Large intestine (tissue), 3 donors: ENCODE data around the gene ZNF841. TPM values are rescaled to one million over a fixed set of nuclear protein-coding genes. Genes with fewer than 3 reads are reported as not detected.
"Not testable (repeated sequence)": the region's sequence is repeated elsewhere in the genome, so short reads cannot be mapped to it uniquely, and the experiment has no call there.

Source experiments
- DNase-seq, 2 donors: peaks; one replicate each; pipeline versions ENCODE4 v3.0.0 to v3.0.0-alpha.2; 2013
- H3K27ac ChIP-seq: one replicate; pipeline ENCODE4 v1.5.1; 2013; ENCODE audit warnings: low read length
- H3K27me3 ChIP-seq: 2 replicates; pipeline ENCODE4 v1.6.1; 2013; ENCODE audit warnings: low read length; ENCODE audit not compliant: control insufficient read depth, insufficient read depth
- H3K36me3 ChIP-seq: 2 replicates; pipeline ENCODE4 v1.6.1; 2013; ENCODE audit warnings: low read length; ENCODE audit not compliant: control insufficient read depth, insufficient read depth
- H3K4me1 ChIP-seq: one replicate; pipeline ENCODE4 v1.6.1; 2013; ENCODE audit warnings: low read length; ENCODE audit not compliant: control insufficient read depth, insufficient read depth
- H3K4me3 ChIP-seq: one replicate; pipeline ENCODE4 v1.5.1; 2013; ENCODE audit warnings: low read length
- H3K9me3 ChIP-seq: one replicate; pipeline ENCODE4 v1.6.1; 2013; ENCODE audit warnings: mild to moderate bottlenecking, low read depth, low read length, moderate library complexity; ENCODE audit not compliant: control insufficient read depth
- WGBS: methylation state at CpG from one replicate; pipeline ENCODE4 v1.1.5; 2013; ENCODE audit warnings: low lambda C conversion rate; ENCODE audit not compliant: insufficient coverage; 5-methylcytosine and 5-hydroxymethylcytosine counted together
- polyA plus RNA-seq: library from polyadenylated mRNA; unstranded; fragments of 120-200 nt; gene quantifications from one replicate; pipeline ENCODE4 v1.2.1, GENCODE V29; 2013

Gene ZNF841
- polyA plus RNA-seq, 1 donor = 24.0 TPM

DNA sequence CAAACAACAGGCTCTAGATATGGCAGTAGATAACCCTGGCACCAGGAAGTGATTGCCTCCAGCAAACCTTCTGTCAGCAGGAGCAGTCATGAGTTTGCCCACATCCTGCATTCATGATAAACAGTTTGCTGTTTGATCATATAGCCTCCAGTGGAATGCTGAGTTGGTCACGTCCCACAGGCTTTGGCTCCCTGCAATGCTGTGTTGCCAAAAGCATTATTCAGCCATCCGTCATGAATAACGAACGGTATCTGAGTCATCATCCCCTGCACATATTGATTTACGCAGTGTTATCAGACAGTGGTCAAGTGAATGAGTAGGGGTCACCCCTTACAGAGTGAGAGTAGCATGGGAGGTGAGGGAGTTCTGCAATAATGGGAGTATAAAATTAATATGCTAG is 25.1 kb downstream of the ZNF841 start:
- Histone ChIP-seq H3K36me3 (peaks cover 62% of the 10 kb centered on the region), H3K27me3 (no peaks in the 10 kb centered on the region), H3K4me3 (no peak overlapping the region), H3K4me1 (no peaks in the 10 kb centered on the region), H3K27ac (no peak overlapping the region), H3K9me3 (peaks cover 75% of the 10 kb centered on the region)
- no peak for DNase-seq
- 100% methylated on average over 3 of the region's 5 CpGs for WGBS

DNA sequence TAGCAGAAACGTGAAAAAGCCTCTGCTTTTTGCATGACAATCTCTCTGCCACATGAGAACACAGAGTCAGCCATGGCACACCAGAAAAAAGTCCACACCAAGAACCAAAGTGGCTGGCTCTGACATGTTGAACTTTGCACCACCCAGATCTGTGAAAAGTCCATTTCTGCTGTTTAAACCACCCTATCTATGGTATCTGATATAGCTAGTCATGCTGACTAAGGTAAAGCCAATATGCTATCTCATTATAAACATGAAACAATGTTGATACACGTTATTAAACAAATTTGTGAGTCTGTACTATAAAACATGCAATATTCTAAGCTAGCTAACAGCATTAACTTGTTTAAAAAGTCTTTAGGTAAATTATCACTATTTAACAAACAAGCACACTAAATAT is 25.9 kb downstream of the ZNF841 start:
- Histone ChIP-seq H3K36me3 (peaks cover 58% of the 10 kb centered on the region), H3K27ac (no peak overlapping the region), H3K4me3 (no peak overlapping the region), H3K27me3 (no peaks in the 10 kb centered on the region), H3K4me1 (no peaks in the 10 kb centered on the region), H3K9me3 (peaks cover 75% of the 10 kb centered on the region)
- no CpG with 5 or more reads among the region's 2 CpGs for whole genome bisulfite sequencing
- DNase-seq = no peak

DNA sequence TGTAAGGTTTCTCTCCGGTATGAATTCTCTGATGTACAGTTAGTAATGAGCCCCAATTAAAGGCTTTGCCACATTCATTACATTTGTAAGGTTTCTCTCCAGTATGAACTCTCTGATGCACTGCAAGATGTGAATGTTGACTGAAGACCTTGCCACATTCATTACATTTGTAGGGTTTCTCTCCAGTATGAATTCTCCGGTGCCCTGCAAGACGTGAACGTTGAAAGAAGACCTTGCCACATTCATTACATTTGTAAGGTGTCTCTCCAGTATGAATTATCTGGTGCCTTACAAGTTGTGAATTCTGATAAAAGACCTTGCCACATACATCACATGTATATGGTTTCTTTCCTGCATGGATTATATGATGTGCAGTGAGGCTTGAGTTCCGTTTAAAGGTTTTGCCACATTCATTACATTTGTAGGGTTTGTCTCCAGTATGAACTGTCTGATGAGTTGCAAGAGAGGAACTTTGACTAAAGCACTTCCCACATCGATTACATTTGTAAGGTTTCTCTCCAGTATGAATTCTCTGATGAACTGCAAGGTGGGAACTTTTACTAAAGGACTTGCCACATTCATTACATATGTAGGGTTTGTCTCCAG is 29.2 kb downstream of the ZNF841 start:
- Histone ChIP-seq H3K36me3 (peaks cover 54% of the 10 kb centered on the region), H3K9me3 (peaks cover 75% of the 10 kb centered on the region), H3K27me3 (no peaks in the 10 kb centered on the region), H3K27ac (no peak overlapping the region), H3K4me3 (no peak overlapping the region), H3K4me1 (no peaks in the 10 kb centered on the region)
- 100% methylated on average over 1 of the region's 6 CpGs for WGBS
- no peak for DNase-seq

DNA sequence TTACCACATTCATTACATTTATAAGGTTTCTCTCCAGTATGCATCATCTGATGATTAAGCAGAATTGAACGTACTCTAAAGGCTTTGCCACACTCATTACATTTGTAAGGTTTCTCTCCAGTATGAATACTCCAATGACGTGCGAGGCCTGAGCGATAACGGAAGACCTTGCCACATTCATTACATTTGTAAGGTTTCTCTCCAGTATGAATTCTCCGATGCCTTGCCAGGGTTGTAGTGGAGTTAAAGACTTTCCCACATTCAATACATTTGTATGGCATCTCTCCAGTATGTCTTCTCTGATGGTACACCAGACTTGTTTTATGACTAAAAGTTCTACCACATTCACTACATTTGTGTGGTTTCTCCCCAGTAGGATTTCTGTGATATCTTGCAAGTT is 30.2 kb downstream of the ZNF841 start:
- Histone ChIP-seq H3K9me3 (peaks cover 71% of the 10 kb centered on the region), H3K27ac (no peak overlapping the region), H3K4me3 (no peak overlapping the region), H3K36me3 (peaks cover 44% of the 10 kb centered on the region), H3K4me1 (no peaks in the 10 kb centered on the region), H3K27me3 (no peaks in the 10 kb centered on the region)
- no peak for DNase-seq
- no CpG with 5 or more reads among the region's 6 CpGs for WGBS

GRCh38 chr19:52056480-52056879 is 39.1 kb downstream of the ZNF841 start:
- H3K4me1 ChIP-seq, H3K27ac ChIP-seq, DNase-seq, H3K36me3 ChIP-seq, H3K27me3 ChIP-seq, H3K4me3 ChIP-seq: not testable (repeated sequence)
- no CpG with 5 or more reads among the region's 3 CpGs for WGBS
- H3K9me3 ChIP-seq = peaks cover 21% of the 10 kb centered on the region

DNA sequence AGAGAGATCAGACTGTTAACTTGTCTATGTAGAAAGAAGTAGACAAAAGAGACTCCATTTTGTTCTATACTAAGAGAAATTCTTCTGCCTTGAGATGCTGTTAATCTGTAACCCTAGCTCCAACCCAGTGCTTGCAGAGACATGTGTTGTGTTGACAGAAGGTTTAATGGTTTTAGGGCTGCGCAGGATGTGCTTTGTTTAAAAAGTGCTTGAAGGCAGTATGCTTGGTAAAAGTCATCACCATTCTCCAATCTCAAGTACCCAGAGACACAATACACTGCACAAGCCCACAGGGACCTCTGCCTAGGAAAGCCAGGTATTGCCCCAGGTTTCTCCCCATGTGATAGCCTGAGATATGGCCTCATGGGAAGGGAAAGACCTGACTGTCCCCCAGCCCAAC is 43.8 kb downstream of the ZNF841 start:
- not testable (repeated sequence) for H3K4me1 ChIP-seq, DNase-seq, H3K27ac ChIP-seq, H3K27me3 ChIP-seq, H3K36me3 ChIP-seq, H3K4me3 ChIP-seq
- H3K9me3 ChIP-seq = peaks cover 19% of the 10 kb centered on the region
- WGBS = no CpG with 5 or more reads among the region's 1 CpG

DNA sequence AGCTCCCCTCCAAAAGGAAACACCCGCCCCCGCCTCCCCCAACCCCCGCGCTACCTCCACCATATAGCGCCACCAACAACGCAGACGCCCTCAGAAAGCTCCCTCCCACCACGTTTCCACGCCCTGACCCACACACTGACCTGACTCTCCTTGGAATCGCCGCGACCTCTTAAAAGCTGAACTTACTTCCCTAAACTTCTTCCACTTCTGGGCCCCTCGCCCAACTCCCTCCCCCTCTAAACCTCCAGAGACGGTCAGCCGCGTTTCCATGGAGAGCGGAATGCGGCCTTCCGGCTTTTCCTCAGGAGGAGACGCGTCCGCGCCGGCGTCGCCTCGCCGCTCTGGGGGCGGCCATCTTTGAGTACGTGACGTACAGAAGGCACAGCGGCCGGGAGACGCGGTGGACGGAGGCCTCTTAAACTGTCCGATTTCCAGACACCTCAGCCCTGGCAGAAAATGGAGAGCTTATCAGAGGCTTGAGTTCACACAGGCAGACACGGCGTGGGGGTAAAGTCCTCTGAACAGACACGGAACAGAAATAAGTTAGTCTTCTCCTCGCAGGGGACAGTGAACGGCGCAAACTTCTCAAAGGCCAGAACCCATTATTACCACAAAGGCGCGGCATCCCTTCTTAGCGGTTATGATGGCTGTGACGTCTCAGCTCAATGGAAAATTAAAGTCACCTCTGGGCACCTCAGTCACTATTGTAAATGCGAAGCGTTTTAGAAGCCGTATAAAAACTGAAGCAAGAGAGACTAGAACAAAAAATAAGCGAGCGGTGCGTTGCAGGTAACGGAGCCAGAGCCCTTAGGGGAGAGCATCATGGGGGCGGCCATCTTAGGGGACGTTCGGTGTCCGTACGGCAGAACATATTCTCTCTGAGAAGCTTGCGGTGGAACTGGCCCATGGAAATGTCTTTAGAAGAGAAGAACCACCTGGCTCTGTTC is 46.7 kb downstream of the ZNF841 start, which contains the start of gene ZNF432:
ZNF432 (minus strand) TSS at position 284 of the 947 bp plus-strand sequence. CDS start 1,970 bp downstream, outside the sequence.
- peak; percentile 94 to 98 for DNase-seq
- Histone ChIP-seq H3K27me3 (no peaks in the 10 kb centered on the region), H3K9me3 (peaks cover 27% of the 10 kb centered on the region), H3K36me3 (peaks cover 19% of the 10 kb centered on the region), H3K4me1 (no peaks in the 10 kb centered on the region), H3K27ac (peak within 1 kb of the TSS; percentile 92), H3K4me3 (peak within 1 kb of the TSS; percentile 73)
- no CpG with 5 or more reads among the region's 60 CpGs for WGBS

DNA sequence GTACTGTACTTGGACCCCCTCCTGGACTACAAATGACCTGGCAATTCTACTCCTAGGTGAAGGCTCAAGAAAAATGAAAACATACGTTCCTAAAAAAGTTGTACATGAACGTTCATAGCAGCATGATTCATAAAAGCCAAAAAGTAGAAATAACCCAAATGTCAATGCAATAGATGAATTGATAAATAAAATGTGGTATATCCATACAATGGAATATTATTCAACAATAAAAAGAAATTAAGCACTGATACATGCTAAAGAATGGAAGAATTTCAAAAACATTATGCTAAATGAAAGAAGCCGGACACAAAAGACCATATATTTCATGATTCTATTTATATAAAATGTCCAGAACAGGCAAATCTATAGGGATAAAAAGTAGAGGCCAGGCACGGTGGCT is 56.4 kb downstream of the ZNF841 start:
- Histone ChIP-seq H3K27ac (no peak overlapping the region), H3K9me3 (peaks cover 46% of the 10 kb centered on the region), H3K4me1 (no peaks in the 10 kb centered on the region), H3K27me3 (no peaks in the 10 kb centered on the region), H3K36me3 (peaks cover 74% of the 10 kb centered on the region), H3K4me3 (no peak overlapping the region)
- no peak for DNase-seq
- 100% methylated on average over 3 of the region's 4 CpGs for WGBS

DNA sequence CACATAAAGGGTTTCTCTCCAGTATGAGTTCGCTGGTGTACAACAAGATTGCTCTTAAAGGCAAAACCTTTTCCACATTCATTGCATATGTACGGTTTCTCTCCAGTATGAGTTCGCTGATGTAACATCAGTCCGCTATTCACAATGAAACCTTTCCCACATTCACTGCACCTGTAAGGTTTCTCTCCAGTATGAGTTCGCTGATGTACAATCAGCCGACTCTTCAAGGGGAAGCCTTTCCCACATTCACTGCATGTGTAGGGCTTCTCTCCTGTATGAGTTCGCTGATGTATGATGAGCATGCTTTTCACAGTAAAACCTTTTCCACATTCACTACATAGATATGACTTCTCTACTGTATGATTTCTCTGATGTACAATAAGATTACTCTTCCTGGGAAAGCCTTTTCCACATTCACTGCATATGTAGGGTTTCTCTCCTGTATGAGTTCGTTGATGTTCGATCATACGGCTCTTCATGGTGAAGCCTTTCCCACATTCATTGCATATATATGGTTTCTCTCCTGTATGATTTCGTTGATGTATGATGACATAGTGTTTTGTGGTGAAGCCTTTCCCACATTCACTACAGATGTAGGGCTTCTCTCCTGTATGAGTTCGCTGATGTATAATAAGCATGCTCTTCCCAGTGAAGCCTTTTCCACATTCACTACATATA is 61.4 kb downstream of the ZNF841 start:
- DNase-seq = no peak
- peaks cover 49% of the 10 kb centered on the region for H3K9me3 ChIP-seq
- peaks cover 50% of the 10 kb centered on the region for H3K36me3 ChIP-seq
- 94% methylated on average over 5 of the region's 12 CpGs for WGBS
- H3K27me3 ChIP-seq = no peaks in the 10 kb centered on the region
- H3K27ac ChIP-seq = no peak overlapping the region
- no peaks in the 10 kb centered on the region for H3K4me1 ChIP-seq
- no peak overlapping the region for H3K4me3 ChIP-seq

DNA sequence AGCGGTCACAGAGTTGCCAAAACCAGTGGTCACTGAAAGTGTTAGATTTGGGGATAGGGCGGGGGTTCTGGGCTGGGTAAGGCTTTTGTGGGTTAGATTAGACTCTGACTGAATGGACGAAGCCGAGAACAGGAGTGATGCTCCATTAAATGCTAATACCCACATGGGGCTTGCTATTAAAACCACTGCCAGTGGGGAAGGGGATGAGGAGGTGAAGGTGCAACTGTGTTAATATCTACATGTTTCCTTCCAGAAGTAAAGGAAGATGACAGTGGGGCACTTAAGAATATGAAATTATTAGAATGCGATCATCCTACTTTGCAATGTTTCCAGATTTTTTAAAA is 66.8 kb downstream of the ZNF841 start:
- no peak for DNase-seq
- Histone ChIP-seq H3K27ac (peak overlapping the region; percentile 97), H3K4me1 (no peaks in the 10 kb centered on the region), H3K27me3 (no peaks in the 10 kb centered on the region), H3K4me3 (peak overlapping the region; percentile 91), H3K36me3 (peaks cover 24% of the 10 kb centered on the region), H3K9me3 (peaks cover 25% of the 10 kb centered on the region)
- WGBS = no CpG with 5 or more reads among the region's 5 CpGs
